K562 (cell line): ENCODE results near the gene HIPK2. TPM values are rescaled to one million over a fixed set of nuclear protein-coding genes. Genes with fewer than 3 reads are reported as not detected.

ENCODE experiments used
- ASH1L ChIP-seq: fragments of 450-650 bp; IDR thresholded peaks from 2 replicates; pipeline ENCODE4 v1.6.1; 2018; ENCODE audit warnings: borderline replicate concordance, mild to moderate bottlenecking, low read depth; ENCODE audit not compliant: partially characterized antibody
- BCLAF1 ChIP-seq, 2 experiments: fragments of 450-650 bp in 1 of 2; IDR thresholded peaks; 2 replicates each; pipeline ENCODE4 v1.6.1; 2011 to 2017; ENCODE audit warnings: low read depth in 2 of 2, antibody characterized with exemption in 1 of 2, borderline replicate concordance in 1 of 2, low read length in 1 of 2, mild to moderate bottlenecking in 1 of 2, mixed read lengths in 1 of 2; ENCODE audit not compliant: control insufficient read depth in 1 of 2
- BCOR ChIP-seq: fragments of 450-650 bp; IDR thresholded peaks from 2 replicates; pipeline ENCODE4 v1.6.1; 2016
- CREB3 ChIP-seq: fragments of 450-650 bp; conservative IDR thresholded peaks from 2 replicates; pipeline ENCODE4 v1.6.1; 2016; ENCODE audit warnings: missing genetic modification characterization, low read depth, mild to moderate bottlenecking, missing compliant biosample characterization, moderate library complexity
- HDAC3 ChIP-seq: fragments of 450-650 bp; IDR thresholded peaks from 2 replicates; pipeline ENCODE4 v1.6.1; 2018; ENCODE audit warnings: borderline replicate concordance, mild to moderate bottlenecking, moderate library complexity; ENCODE audit not compliant: partially characterized antibody
- HOXB6 ChIP-seq: fragments of 250-450 bp; sonication (Bioruptor Pico); IDR thresholded peaks from 2 replicates; pipeline ENCODE4 v1.5.1; 2022; ENCODE audit warnings: mild to moderate bottlenecking, borderline replicate concordance
- NCOA2 ChIP-seq, 2 experiments: fragments of 450-650 bp; IDR thresholded peaks; 2 replicates each; pipeline ENCODE4 v1.6.1; 2018; ENCODE audit warnings: mild to moderate bottlenecking in 2 of 2, moderate library complexity in 1 of 2; ENCODE audit not compliant: partially characterized antibody in 2 of 2
- NR0B1 ChIP-seq: fragments of 450-650 bp; IDR thresholded peaks from one replicate; pipeline ENCODE4 v1.6.1; 2018; ENCODE audit warnings: mild to moderate bottlenecking, moderate library complexity; ENCODE audit not compliant: partially characterized antibody
- NR2C1 ChIP-seq, 2 experiments: fragments of 450-650 bp; IDR thresholded peaks; 2 replicates each; pipeline ENCODE4 v1.6.1; 2017; ENCODE audit warnings: mild to moderate bottlenecking in 2 of 2, antibody characterized with exemption in 1 of 2, inconsistent platforms in 1 of 2, missing compliant biosample characterization in 1 of 2, missing genetic modification characterization in 1 of 2
- NR2C2 ChIP-seq, 2 experiments: fragments of 200-800 bp in 1 of 2; sonication (Bioruptor generic) in 1 of 2; sonication (generic) in 1 of 2; formaldehyde crosslinking in 1 of 2; IDR thresholded peaks; 2 replicates each; pipeline versions ENCODE4 v1.6.1 to v1.8.0; 2016 to 2022; ENCODE audit warnings: mild to moderate bottlenecking in 1 of 2, missing compliant biosample characterization in 1 of 2, missing genetic modification characterization in 1 of 2, missing genetic modification reagents in 1 of 2
- PML ChIP-seq: IDR thresholded peaks from 2 replicates; pipeline ENCODE4 v1.6.1; 2012; ENCODE audit warnings: low read length, inconsistent platforms
- RFX1 ChIP-seq: fragments of 450-650 bp; IDR thresholded peaks from 2 replicates; pipeline ENCODE4 v1.6.1; 2016; ENCODE audit warnings: mild to moderate bottlenecking, moderate library complexity
- SIX5 ChIP-seq, 2 experiments: IDR thresholded peaks; 2 replicates each; pipeline ENCODE4 v1.6.1; 2011; ENCODE audit warnings: low read length in 2 of 2, borderline replicate concordance in 1 of 2, low read depth in 1 of 2, mild to moderate bottlenecking in 1 of 2, moderate library complexity in 1 of 2; ENCODE audit not compliant: insufficient read depth in 1 of 2
- SP1 ChIP-seq: sonication (generic); formaldehyde crosslinking; IDR thresholded peaks from 2 replicates; pipeline ENCODE4 v1.8.1; 2022; ENCODE audit warnings: mild to moderate bottlenecking, missing genetic modification reagents
- STAT5A ChIP-seq: IDR thresholded peaks from 2 replicates; pipeline ENCODE4 v1.6.1; 2012; ENCODE audit warnings: low read length, inconsistent platforms, borderline replicate concordance
- ZEB2 ChIP-seq: fragments of 450-650 bp; IDR thresholded peaks from 2 replicates; pipeline ENCODE4 v1.6.1; 2016
- ZKSCAN1 ChIP-seq: fragments of 150-350 bp; IDR thresholded peaks from 2 replicates; pipeline ENCODE4 v1.6.1; 2016; ENCODE audit warnings: low read depth, low read length
- ZNF146 ChIP-seq: IDR thresholded peaks from one replicate; pipeline ENCODE4 v1.6.1; 2018; ENCODE audit warnings: missing compliant biosample characterization; ENCODE audit not compliant: unreplicated experiment
- ZNF23 ChIP-seq: fragments of 250-450 bp; sonication (Bioruptor Pico); IDR thresholded peaks from 2 replicates; pipeline ENCODE4 v1.4.0; 2020; ENCODE audit warnings: mild to moderate bottlenecking
- ZNF3 ChIP-seq: fragments of 250-450 bp; sonication (Bioruptor Pico); IDR thresholded peaks from 2 replicates; pipeline ENCODE4 v1.5.0; 2021; ENCODE audit warnings: mild to moderate bottlenecking, moderate library complexity
- ZNF655 ChIP-seq: fragments of 250-450 bp; sonication (Bioruptor Pico); IDR thresholded peaks from 2 replicates; pipeline ENCODE4 v1.5.0; 2021
- ZNF780A ChIP-seq: fragments of 250-450 bp; sonication (Bioruptor Pico); IDR thresholded peaks from 2 replicates; pipeline ENCODE4 v1.5.0; 2021; ENCODE audit warnings: mild to moderate bottlenecking
- polyA plus RNA-seq, 8 experiments: library from polyadenylated mRNA; depleted of rRNA in 4 of 8; stranded (reverse) in 5 of 8; unstranded in 3 of 8; fragments of >200 nt; fragmentation: Nextera tagmentation in 2 of 8; fragmentation: Illumina TruSeq in 1 of 8; extraction: Ambion mirVana in 2 of 8; extraction: Trizol in 1 of 8; gene quantifications; 2 replicates each; pipeline versions ENCODE4 v1.2.1 to v1.2.3, GENCODE V29; 2011 to 2014; ENCODE audit warnings: inconsistent platforms in 1 of 8, missing spikeins in 1 of 8
- total RNA-seq, 7 experiments: library from RNA; depleted of rRNA in 6 of 7; stranded (reverse); fragments of >200 nt in 6 of 7; fragmentation: Illumina TruSeq in 2 of 7; extraction: Trizol in 2 of 7; gene quantifications; 2 replicates each; pipeline versions ENCODE4 v1.2.1 to v1.2.3, GENCODE V29; 2011 to 2021; ENCODE audit warnings: low replicate concordance in 1 of 7

Gene HIPK2
- total and polyA plus RNA-seq, 9 of the 15 experiments (the other 6 are each of a cell fraction or from before 2014, with no cell fraction given), result 0.69 to 19.8 (median 5.1) TPM

- TF ChIP-seq NR2C1 (IDR thresholded peaks at IDR 0.05) (no peak), NR2C1 (tag; IDR thresholded peaks at IDR 0.05) (no peak), RFX1 (no peak), ZNF655 (CRISPR knock-in tag) (no peak), CREB3 (no peak), ZNF780A (no peak), SIX5 (IDR thresholded peaks at IDR 0.05; ENCODE audit: borderline replicate concordance in 1 of 2, insufficient read depth in 1 of 2, low read depth in 1 of 2, low read length in 2 of 2) (no peak), BCOR (no peak), ZNF146 (CRISPR knock-in tag) (no peak), ZEB2 (no peak), ZKSCAN1 (no peak), ASH1L (no peak), HDAC3 (no peak), NR0B1 (no peak), NR2C2 (CRISPR knock-in tag; IDR thresholded peaks at IDR 0.05) (no peak), NR2C2 (tag; IDR thresholded peaks at IDR 0.05) (no peak), PML (no peak), ZNF3 (CRISPR knock-in tag) (no peak), NCOA2 (IDR thresholded peaks at IDR 0.05; ENCODE audit: partially characterized antibody in 2 of 2) (no peak), SP1 (no peak), BCLAF1 (IDR thresholded peaks at IDR 0.05; ENCODE audit: borderline replicate concordance in 1 of 2, control insufficient read depth in 1 of 2, low read depth in 2 of 2, low read length in 1 of 2) (no peak), STAT5A (no peak), ZNF23 (CRISPR knock-in tag) (no peak), HOXB6 (no peak)
Measured at GRCh38 chr7:139620676-139621344, 157.0 kb downstream of the HIPK2 start (continued).
